HPDE6-E6E7 (cell line): Measurements from ENCODE around the gene WNT6.

ENCODE experiments used
- DNase-seq: peaks from one replicate; pipeline ENCODE4 v3.0.0; 2011; ENCODE audit warnings: missing footprints; ENCODE audit errors: extremely low spot score

The WNT6 gene

GRCh38 chr2:218877891-218878290 lies 18.3 kb downstream of the WNT6 start:
- no peak for DNase-seq

- no peak for DNase-seq
Measured at GRCh38 chr2:218878486-218878885, 18.9 kb downstream of the WNT6 start.

DNA sequence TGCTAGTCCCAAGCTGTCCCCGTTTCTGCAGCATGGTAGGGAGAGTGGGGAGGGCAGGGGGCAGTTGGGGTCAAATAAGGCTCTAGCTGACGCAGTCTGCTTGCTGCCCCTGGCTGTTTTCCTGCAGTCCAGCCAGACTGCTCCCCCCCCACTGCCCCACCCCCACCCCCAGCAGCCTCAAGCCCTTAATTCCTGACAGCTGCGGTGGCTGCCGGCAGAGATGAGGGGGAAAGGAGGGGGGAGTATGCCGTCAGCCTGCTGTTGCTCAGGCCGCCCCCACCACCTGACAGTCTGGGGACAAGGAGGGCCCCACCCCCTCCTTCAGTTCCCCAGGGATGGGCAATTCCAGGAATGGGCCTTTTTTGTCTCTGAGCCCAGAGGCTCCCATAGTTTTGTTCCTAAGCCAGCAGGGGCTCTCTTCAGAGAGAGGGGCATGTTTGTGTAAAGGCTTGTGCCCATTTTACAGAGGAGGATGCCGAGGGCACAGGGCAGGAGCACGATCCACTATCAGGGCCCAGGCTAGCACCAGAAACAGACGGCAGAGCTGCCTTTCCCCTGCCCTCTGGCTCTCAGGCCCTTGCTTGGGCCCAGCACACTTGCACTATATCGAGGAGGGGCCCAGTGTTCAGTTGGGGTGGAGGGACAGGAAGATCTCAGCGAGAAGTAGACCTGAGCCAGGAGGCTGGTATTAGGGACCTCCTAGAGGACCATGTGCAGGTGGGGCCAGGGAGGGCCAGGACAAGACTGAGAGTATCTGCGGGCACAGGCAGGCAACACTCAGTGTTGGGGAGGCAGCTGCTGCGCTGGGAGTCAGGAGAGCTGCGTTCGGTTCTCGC lies 19.5 kb downstream of the WNT6 start:
- DNase-seq: no peak

GRCh38 chr2:218879776-218880101 lies 20.1 kb downstream of the WNT6 start:
- no peak for DNase-seq

- DNase-seq: no peak
Measured at GRCh38 chr2:218880102-218880858, 20.7 kb downstream of the WNT6 start, which contains the start of gene WNT10A. Gene WNT10A (plus strand): TSS chr2:218880852. CDS start chr2:218880996, 144 bp downstream.

DNA sequence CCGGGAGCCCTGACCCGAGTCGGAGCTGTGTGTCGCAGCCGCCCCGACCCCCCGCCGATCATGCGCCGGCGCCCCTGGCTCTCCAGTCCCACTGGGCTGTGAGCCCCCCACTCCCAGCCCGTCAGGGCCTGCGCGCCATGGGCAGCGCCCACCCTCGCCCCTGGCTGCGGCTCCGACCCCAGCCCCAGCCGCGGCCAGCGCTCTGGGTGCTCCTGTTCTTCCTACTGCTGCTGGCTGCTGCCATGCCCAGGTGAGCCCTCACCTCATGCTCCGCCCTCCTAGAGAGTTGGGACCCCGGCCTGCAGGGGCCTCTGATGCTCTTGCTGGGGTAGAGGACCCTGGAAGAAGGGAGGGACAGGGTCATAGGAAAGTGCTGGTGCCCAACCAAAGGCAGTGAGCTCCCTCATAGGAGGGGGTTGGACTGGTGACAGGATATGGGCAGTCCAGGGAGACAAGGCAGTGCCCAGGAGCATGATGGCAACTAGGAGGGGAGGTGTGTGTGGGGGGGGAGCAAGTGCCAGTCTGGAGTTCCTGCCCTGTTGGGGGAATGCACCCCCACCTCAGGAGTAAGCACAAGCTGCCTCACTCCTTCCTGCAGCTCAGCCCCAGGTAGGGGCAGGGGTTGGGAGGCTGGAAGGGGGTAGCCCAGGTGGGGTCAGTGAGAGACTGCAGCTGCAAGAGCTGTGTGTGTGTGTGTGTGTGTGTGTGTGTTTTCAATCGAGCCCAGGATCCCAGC lies 21.4 kb downstream of the WNT6 start:
- DNase-seq: no peak

DNA sequence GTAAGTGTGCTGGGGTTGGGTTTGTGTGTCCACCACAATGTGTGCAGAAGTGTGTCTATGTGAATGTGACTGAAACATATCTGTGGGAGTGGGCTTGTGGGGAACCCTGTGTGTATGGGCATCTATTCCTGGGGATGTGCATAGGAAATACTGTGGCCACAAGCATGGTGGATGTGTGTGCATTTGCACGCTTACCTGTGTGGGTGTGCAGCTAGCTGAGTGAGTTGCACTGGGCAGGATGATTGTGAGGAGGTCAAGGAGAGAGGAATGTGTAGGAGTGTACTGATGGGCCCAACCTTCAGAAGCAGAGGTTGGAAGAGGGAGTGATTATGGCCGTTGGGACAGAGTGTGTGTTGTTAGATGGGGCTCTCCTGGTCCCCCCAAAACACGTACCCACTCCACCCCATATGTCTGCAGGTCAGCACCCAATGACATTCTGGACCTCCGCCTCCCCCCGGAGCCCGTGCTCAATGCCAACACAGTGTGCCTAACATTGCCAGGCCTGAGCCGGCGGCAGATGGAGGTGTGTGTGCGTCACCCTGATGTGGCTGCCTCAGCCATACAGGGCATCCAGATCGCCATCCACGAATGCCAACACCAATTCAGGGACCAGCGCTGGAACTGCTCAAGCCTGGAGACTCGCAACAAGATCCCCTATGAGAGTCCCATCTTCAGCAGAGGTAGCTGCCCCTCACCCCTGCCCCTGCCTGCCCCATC lies 22.3 kb downstream of the WNT6 start:
- no peak for DNase-seq

- DNase-seq: no peak
Measured at GRCh38 chr2:218882461-218882816, 22.8 kb downstream of the WNT6 start.

GRCh38 chr2:218882866-218883366 lies 23.3 kb downstream of the WNT6 start:
- DNase-seq: no peak

GRCh38 chr2:218883491-218884490 lies 24.2 kb downstream of the WNT6 start:
- DNase-seq: no peak

GRCh38 chr2:218884519-218884918 lies 24.9 kb downstream of the WNT6 start:
- DNase-seq: no peak

GRCh38 chr2:218885981-218886947 lies 26.7 kb downstream of the WNT6 start:
- no peak for DNase-seq

- no peak for DNase-seq
Measured at GRCh38 chr2:218887079-218887478, 27.5 kb downstream of the WNT6 start.

DNA sequence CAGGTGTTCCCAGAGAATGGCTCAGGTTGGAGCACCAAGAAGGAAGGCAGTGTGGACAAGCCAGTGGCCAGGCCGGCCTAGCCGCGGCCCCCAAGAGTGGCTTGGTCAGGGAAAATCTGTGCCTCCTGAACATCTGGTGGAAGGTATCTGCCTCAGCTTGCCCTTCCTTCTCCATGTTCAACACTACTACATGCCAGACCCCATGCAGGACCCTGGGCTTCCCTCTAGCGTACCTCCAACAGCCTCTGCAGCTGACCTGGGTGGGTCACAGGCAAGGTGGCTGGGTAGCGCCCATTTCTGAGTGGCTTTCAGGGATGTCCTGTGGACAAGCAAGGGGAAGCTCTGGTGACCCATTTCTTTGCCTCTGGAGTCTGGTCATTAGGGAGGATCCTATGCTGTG lies 28.7 kb downstream of the WNT6 start:
- no peak for DNase-seq

- no peak for DNase-seq
Measured at GRCh38 chr2:218889937-218890336, 30.3 kb downstream of the WNT6 start.

- DNase-seq: no peak
Measured at GRCh38 chr2:218890369-218890768, 30.8 kb downstream of the WNT6 start.

- no peak for DNase-seq
Measured at GRCh38 chr2:218891275-218892135, 31.9 kb downstream of the WNT6 start.

DNA sequence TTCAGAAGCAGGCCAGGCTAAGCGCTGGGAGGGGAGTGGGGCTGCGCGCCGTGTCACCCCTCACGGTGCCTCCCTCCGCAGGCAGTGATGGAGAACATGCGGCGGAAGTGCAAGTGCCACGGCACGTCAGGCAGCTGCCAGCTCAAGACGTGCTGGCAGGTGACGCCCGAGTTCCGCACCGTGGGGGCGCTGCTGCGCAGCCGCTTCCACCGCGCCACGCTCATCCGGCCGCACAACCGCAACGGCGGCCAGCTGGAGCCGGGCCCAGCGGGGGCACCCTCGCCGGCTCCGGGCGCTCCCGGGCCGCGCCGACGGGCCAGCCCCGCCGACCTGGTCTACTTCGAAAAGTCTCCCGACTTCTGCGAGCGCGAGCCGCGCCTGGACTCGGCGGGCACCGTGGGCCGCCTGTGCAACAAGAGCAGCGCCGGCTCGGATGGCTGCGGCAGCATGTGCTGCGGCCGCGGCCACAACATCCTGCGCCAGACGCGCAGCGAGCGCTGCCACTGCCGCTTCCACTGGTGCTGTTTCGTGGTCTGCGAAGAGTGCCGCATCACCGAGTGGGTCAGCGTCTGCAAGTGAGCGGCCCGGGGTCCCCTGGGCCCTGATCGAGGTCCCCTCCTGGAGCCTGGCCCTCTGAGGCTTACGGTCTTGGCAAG lies 33.2 kb downstream of the WNT6 start:
- DNase-seq: no peak
